NOMO-1 (cell line): ENCODE measurements around the gene ZIC4.

ENCODE experiments used
- DNase-seq, 2 experiments: peaks; one replicate each; lab custom pipeline; 2025; ENCODE audit not compliant: unreplicated experiment in 2 of 2; lab: John Stamatoyannopoulos, UW

ZIC4 gene

DNA sequence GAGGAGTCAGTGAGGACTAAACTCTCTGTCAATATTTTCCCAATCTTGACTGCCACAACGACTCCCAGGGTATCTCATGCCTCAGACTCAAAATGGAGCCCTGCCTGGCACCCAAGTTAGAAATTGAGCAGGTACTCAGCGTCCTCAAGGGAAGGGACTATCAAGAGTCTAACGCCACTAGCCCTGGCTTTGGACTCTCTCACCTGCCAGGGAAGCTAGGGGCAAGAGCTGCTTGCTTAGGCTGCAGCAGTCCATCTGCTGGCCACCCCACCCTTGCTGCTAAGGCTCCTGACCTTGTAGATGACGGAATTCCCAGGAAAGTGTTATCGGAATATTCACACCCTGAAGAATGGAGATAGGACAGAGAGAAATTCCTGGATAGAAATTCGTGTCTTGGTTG lies 33.0 kb downstream of the ZIC4 start:
- DNase-seq: no peak

DNA sequence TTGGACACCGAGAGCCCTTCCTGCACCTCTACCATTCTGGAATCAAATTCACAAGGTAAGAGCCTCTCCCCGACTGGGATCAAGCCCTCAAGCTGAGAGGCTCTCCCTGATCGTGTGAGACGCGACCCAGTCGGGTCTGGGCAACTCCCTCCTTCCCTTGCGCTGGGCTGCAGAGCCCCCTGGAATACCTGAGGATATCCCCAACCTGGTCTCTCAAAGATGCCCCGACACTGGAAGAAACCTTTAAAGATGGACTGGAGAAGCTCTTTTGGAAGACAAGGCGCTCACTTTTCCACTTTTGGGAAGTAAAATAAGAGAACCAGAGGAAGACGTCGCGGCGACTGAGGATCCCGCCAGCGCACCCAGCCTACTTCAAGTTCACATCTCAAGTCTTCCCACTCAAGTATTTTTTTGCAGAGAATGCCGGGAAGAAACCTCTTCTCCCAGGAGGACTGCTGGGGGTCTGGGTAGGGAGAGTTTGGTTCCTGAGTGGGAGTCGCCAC lies 33.8 kb downstream of the ZIC4 start:
- DNase-seq: no peak

DNA sequence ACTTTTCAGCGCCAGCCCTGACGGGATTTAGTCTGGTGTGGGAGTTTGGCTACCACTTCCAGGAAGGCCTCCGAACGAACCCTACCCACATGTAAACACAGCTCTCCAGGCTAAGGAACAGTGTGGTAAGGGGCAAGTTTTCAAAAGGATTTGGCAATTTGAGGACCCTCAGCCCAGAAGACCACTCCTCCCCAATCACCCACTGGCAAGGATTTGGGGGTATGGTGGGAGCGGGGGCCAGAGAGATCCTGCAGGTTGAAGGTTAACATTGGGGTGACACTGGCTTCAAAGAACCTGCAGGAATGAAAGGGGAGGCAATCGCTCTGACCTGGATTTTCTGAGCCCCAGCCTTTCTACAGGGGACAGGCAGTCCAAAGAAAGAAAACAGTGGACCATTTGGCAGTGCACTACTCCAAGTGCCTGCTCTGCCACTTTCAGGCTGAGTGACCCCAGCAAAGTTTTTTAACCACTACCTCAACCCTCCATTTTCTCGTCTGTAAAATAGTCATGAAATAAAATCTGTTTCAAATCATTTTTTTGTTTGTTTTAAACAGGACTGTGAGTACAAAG lies 34.5 kb downstream of the ZIC4 start:
- no peak for DNase-seq

DNA sequence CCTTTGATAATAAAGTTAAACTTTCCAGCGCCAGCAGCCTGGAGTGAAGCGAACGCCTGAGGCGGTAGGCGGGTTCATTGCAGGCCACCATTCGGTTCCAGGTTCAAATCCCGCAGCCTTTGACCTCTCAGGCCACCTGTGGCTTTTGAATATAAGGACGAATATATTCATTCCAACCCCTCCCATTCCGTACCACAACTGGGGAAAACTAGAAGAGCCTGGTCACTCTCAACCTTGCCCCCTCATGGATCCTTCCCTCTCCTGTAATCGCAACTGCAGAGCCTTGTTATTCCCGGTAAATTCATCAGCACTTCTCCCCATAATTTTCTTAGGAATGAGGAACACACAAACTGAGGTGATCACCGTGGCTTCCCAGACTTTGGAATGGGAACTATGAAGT lies 35.2 kb downstream of the ZIC4 start:
- no peak for DNase-seq

DNA sequence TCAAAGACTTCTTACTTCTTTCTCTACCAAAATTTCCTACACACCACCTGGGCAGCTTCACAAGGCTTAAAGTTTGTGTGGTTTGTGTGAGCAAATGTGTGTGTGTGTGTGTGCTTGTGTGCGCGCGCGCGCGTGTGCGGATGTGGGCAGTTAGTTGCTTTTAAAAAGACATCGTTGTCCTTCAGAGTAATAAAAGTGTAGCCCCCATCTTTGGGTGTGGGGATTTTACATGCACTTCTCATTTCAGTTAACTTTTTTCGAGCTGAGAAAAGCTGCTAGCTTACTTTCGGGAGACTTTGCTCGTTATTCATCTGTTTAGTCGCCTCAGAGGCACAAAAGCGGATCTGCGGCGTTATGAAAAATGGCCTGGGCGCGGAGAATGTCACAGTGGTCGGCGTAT lies 36.0 kb downstream of the ZIC4 start:
- no peak for DNase-seq

DNA sequence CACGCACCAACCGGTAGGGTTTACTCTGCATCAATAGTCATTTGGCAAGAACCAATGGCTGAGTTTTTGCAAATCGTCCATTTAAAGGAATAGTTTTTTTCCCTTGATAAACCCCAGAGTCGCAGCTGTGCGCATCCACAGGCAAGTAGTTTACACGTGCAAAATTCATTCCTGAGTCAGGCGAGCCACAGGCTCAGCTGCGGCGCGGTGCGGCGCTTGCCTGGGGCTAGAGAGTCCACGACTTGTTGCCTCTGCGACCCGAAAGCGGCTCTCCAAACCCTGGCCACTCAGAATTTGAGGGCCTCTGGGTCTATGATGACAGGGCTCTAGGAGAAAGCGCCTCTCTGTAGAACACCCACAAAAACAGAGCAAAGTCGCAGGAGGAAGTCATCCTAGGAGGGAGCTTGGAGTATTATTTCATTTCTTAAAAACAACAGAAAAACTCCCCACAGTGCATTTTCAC lies 36.7 kb downstream of the ZIC4 start:
- no peak for DNase-seq

DNA sequence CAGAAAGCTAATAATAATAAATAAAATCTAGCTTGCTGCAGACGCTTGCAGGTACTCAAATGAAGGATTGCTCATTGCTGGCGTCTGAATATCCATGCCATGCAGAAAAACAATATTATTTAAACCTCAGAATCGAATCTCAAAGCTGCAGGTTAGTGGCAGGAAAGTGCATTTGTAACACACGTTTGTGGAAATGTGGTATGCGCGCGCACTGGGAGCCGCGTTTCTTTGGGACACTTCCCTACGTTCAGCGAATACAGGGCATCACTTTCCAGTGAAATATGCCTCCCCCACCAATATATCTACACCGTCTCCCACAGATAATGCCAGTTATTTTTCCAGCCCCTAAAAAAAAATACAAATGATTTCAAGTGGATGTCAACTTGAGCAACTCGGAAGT lies 37.1 kb downstream of the ZIC4 start:
- no peak for DNase-seq

DNA sequence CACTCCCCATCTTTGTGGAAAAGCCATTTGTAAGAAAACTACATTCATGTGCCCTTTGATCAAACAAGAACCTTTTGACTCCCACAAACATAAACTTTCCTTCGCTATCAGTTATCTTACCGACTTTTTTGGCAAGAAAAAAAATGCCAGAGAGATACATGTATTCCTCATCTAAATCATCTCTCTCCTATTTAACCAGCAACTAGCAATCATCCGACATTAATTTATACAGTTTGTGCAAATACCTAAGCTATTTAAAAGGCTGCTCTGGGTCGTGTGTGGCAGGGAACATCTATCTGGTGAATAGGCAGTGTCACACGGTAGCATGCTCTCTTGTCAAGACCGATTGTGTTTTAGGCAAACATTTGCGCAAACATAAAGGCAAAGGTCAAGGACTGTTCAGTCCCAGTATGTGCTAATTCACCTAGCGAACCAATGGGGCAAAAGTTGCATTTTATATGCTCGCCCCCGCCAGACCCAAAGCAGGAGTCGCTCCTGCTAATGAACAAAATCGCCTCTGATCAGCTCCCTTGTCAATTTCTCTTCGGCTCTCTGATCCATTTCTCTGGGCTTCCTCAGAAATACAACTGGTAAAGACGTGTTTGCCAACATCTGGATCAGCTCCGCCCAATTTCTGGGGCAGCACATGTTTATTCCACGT lies 37.7 kb downstream of the ZIC4 start:
- no peak for DNase-seq

DNA sequence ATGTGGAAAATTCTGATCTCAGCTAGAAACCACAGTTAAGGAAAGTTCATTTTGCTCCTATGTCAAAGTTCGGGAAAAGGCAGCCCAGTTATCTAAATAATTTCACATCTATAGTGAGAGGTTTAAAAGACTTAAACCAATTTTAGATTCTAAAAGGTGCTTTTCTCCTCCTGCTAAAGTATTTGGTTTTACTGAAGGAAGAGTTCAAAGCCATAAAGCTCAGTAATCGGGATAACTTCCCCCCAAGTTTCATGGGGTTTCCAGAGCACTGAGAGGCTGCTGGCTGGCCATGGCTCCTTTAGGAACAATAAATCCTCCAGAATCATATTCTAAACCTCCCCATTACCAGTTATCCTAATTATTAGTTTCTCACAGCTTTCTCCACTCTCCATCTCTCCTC lies 38.2 kb downstream of the ZIC4 start:
- no peak for DNase-seq

DNA sequence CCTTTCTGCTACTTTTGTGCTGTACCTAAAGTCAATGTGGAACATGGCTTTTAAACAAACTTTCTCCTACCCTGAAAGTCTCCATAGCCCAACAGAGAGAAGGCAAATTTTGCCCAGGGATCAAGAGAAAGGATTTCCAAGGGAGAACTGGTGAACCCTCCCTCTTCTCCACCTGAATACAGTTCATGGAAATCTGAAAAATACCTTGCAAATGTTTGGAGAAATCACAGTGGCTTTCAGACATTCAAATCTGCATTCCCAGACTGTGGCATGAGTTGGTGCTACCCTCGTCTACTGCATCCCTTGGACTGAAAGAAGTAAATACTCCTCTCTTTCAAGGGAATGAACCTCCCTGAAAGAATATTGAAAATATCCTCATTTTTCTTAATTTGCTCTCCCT lies 38.7 kb downstream of the ZIC4 start:
- no peak for DNase-seq

DNA sequence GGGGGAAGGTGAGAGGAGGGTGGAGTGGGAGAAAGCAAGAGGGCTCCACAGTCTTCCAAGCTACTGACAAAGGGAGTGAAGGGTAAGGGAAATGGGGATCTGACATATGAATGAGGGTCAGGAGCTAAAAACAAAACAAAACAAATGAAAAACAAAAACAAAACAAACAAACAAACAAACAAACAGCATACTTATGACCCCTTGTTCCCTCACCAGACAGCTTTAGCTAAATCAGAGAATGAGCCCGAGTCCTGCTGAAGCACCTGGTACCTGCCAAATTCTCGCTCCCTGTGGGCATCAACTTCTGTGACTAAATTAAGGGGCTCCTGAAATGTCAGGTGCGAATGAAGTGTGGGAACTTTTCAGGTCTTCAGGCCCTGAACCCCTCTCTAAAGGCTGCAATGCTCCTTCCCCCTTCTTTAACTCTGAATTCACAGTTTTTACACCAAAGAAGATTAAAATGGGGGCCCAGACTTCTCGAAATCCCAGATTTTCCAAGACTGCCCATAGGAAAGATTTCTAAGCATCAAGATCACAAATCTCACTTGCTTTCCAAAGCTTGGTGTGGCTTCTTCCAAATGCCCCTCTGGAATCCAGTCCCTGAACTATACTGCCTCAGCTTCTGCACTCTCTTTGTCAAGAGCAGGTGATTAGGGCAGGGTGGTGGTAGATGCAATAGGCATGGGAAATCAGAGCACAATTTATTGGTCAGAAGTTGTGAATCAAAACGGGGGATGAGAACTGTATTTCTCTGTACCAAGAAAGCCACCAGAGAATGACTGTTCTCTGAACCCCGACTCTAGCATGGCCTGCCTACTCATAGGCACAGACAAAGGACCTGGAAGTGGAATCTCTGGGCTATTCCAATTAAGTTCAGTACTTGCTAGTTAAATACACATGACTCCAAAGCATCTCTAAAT lies 40.9 kb downstream of the ZIC4 start:
- no peak for DNase-seq

DNA sequence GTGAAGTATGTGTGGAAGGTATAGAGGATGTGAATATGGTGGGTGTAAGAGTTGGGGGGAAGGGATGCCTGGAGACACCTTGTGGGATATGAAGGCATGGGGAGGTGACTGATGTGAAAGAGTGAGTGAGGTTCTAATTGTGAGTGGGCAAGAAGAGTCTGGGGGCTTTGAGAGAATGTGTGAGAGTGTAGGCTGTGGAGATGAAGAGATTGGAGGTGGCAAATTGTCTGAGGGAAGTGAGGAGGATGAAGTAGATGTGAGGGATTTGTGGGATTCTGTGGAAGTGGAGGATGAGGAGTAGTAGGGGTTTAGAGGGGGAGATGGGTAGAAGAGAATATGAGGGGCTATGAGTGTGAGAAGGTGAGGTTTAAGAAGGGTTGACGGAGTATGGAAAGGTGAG lies 41.6 kb downstream of the ZIC4 start:
- no peak for DNase-seq

DNA sequence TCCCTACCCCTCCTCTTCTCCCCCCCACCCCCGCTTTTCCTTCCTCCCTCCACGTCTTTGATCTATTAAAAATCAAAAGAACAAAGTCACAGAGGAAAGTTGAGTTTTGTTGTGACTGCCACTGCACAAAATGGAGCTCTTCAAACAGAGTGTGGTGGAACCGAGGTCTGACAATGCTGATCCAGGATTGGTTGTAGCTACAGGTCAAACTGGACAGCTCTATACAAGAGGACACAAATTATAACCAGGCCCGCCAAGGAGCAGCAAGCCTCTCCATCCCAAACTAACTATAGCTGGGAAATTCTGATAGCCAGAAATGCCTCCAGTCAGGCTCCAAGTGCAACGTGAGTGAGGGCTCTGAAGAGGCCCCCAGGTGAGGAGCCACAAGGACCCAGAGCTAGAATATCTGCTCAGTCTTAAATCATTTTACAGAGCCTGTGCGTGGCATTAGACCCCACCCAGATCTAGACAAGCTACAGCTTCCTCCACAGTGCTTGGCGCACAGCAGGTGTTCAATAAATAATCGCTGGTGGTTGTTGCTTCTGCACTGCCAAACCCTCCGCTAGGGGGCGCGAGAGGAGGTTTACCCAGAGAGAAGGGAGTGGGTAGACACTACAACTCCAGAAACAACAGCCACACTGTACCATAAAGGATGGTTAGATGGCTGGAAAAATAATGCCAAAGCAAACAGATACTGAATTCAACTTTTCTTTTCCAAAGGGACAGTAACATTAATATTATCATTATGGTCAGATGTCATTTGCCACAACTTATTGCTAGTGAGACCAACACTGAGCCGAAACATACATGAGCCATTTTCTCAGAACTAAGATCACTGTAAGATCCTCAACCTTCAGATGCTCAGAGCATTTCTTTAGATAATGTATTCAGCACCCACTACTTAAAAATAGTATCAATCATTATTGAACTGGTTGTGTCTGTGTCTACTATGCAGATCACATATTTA lies 44.6 kb downstream of the ZIC4 start:
- DNase-seq: peak; percentile 14 to 60

DNA sequence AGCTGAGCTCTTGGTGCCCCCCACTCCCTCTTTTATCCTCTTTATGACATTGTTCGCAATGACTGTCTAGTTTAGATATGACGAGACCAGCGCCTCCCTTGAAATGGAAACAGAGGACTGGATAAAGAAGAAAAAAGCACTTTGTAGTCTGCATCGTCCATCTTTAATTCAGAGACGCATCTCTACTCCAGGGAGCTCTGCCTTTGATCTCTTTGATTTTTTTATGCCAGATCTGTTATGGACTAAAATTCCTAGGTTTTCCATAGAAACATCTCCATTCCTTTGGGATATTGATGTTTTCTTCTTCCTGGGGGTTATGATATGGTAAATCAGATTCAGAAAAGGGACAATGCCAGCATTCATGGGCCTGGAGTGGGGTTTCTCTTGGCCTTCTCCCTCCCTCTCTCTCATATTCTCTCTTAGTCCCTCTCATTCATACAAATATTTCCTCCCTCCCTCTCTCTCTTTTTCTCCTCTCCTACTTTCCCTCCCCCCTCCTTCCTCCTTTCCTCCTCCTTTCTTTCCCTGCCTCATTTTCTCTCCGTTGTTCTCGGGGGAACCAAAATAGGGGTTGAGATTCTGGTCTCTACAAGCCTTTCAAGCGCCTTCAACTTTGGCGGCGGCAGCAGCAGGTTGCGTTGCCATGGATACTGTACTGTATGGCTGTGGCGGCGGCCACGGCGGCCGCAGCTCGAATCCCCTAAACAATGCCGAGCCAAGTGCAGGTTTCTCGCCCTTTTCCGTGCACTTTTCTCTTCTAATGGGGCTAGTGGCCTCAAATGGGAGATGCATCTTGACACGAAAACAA lies 45.5 kb downstream of the ZIC4 start:
- peak; percentile 19 to 26 for DNase-seq

DNA sequence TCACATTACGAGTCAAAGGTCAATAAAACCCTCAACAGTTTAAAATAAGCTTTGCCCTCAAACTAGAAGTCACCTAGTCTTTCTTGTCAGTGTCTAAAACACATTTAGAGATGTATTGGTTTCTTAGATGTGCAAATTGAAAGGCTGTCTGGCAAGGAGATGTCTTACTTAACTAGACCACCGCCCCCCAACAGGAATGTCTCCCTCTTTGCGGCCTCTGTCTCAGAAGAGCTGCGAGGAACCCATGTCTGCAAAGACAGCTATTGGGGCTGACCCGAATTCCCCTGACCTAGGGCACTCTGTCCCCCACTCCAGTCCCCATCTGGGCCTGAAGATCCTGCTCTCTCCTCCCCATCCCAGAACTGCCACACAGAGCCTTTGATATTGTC lies 46.3 kb downstream of the ZIC4 start:
- no peak for DNase-seq

DNA sequence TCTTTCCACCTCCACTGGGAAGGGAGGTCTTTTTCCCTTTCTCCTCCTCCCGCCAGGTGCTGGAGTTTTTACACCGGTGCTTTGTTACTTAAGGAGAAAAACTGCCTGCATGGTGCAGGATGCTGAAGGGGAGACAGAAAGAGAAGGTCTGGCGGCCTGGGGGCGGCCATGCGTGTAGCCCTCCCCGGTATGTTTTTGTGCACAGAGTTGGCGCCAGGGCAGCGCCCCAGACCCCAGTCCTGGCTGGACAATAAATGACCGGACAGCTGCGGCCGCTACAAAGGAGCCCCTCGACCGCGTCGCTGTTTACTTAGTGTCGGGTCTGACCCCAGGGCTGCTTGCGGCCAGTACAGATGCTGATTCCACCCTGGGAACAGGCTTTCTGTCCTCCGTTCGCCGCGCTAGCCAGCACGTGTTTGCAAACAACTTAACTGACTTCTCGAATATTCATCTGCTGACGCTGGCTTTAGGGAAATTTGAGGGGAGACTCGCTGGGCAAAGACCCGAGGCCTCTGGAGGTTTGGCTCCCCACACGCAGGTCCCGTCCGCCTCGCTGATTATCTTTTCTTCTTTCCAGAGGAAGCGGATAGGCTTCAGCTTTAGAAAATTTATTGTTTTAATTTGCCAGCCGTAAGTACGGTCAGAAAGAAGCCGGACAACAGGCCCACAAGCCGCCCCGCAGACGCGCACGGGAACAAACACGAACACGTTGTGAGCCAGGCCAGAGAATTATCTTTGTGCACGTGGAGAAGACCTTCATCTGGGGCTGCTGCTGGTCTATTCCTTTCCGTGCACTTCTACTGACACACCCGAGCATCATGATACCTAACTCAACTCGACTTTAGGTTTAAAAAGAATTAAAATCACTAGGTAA lies 46.9 kb downstream of the ZIC4 start:
- DNase-seq: no peak

DNA sequence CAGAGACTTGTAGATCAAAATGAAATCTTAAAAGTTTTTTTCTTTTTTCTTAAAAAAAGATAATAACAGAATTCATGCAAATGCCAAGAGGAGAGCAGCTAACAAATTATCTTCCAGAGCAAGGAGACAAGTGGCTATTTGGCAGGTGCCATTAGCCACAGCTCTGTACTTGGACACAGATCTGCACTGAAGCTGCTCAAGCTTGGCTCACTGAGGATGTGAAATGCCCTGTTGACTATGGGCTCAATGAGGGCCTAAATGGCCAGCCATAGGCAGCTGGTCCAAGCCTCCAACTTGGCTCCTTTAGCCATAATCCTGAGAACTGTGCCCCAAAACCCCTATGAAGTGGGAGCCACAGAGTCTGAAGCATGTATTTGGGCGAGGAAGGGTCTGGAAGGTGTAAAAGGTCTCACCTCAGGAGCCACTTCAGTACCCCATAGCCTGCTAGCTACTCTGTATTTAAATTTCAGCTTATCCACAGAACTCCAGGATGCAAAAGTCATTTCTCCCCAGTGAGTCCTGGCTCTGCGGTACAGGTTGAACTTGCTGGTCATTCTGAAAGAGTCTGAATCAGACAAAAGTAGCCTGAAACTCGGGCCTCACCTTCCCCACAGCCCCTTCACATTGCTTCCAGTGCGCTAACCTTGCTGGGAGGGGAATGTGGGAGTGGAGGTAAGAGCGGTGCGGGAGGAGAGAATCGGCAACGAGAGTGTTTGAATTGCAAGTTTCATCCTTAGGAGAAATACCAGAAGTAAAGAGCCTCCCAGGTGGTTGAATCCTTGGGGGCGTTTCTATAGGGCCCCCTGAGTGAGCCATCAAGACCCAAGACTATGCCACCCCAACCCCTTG lies 48.0 kb downstream of the ZIC4 start:
- DNase-seq: no peak
